Activated gamma-delta T cell treated with anti-CD3 and anti-CD28 coated beads, Interleukin-2, amount 50 U/mL, for 16 hours (primary cell): Measurements from ENCODE around the gene SLC47A1.

ENCODE experiments used
- DNase-seq: peaks from one replicate; pipeline ENCODE4 v3.0.0-alpha.2; 2020; ENCODE audit warnings: low read depth

Gene SLC47A1

DNA sequence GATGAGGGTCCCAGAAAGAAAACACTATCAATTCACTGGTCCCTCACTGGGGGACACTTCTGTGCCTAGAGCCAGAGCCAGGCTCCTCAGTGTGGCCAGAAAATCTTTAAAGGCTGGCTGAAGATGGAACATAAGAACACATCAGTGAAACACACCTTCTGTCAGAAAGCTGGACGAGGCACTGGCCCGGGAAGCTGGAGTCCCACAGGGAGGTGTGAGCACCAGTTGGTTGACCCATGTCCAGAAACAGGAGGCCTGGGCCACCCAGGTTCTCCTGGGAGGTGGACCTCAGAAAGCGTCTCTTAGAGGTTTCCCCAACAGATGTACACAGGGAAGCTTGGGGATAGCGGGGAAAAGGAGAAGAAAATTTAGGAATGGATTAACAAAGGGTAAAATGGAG lies 58.7 kb downstream of the SLC47A1 start:
- DNase-seq, result no peak

- no peak for DNase-seq
Observed at GRCh38 chr17:19596869-19597268, 63.2 kb downstream of the SLC47A1 start.

GRCh38 chr17:19610311-19610710 lies 76.7 kb downstream of the SLC47A1 start:
- no peak for DNase-seq

GRCh38 chr17:19610879-19611278 lies 77.2 kb downstream of the SLC47A1 start:
- DNase-seq, result no peak

DNA sequence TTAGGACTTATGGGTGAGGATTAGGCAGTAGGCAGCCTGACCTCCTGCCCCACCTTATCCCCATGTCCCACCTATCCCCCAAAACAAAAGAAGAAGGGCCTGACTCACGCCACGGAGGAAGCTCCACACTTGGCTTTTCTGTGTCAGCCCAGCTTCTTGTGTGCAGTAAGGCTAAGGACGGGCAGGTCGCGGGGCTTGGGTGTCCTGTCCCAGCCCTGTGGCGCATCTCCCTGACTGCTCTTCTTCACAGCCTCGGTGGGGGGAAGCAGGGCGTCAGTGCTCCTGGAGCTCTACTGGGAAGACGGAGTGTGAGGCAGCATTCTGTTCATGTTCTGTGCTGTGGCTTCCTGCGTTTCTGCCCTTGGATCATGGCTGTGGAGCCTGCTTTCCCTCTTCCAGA lies 80.3 kb downstream of the SLC47A1 start:
- DNase-seq, result no peak

GRCh38 chr17:19614900-19615299 lies 81.2 kb downstream of the SLC47A1 start:
- no peak for DNase-seq

GRCh38 chr17:19618015-19618414 lies 84.4 kb downstream of the SLC47A1 start:
- DNase-seq, result no peak

- DNase-seq, result no peak
Observed at GRCh38 chr17:19619705-19620325, 86.2 kb downstream of the SLC47A1 start.

- no peak for DNase-seq
Observed at GRCh38 chr17:19621697-19622096, 88.0 kb downstream of the SLC47A1 start.

GRCh38 chr17:19626079-19626478 lies 92.4 kb downstream of the SLC47A1 start:
- DNase-seq, result no peak
